Motor neuron (in vitro differentiated cells): ENCODE measurements around the gene ADGRL3. TPM values are rescaled to one million over a fixed set of nuclear protein-coding genes. Genes with fewer than 3 reads are reported as not detected.
"Not testable (repeated sequence)": the region's sequence is repeated elsewhere in the genome, so short reads cannot be mapped to it uniquely, and the experiment has no call there.

ENCODE experiments used
- ATAC-seq, 8 experiments: fragments of 200-7000 bp; cut with Tn5 transposase; replicated peaks in 6 of 8; 2 replicates each; pipeline ENCODE4 v1.8.0; 2021; ENCODE audit warnings: mild to moderate bottlenecking in 8 of 8, moderate library complexity in 8 of 8
- H3K27ac ChIP-seq, 2 donors: fragments of 250-450 bp; sonication (Bioruptor Pico); 2 replicates each; pipeline ENCODE4 v1.9.0; 2021; ENCODE audit warnings: antibody characterized with exemption in 2 of 2, mild to moderate bottlenecking in 2 of 2, moderate library complexity in 1 of 2
- H3K4me1 ChIP-seq, 2 donors: fragments of 250-450 bp; sonication (Bioruptor Pico); replicated peaks in 1 of 2; 2 replicates each; pipeline ENCODE4 v1.6.1; 2021; ENCODE audit warnings: antibody characterized with exemption in 2 of 2, mild to moderate bottlenecking in 2 of 2, moderate library complexity in 1 of 2
- H3K4me3 ChIP-seq, 5 donors: fragments of 250-450 bp; sonication (Bioruptor Pico); 2 replicates each; pipeline ENCODE4 v1.9.0; 2021; ENCODE audit warnings: antibody characterized with exemption in 5 of 5, mild to moderate bottlenecking in 5 of 5, moderate library complexity in 4 of 5
- WGBS, 10 experiments: fragments of 450-650 bp; shearing (Covaris generic); methylation state at CpG; one replicate each; pipeline ENCODE4 v1.0.0; 2022; 5-methylcytosine and 5-hydroxymethylcytosine counted together
- in situ Hi-C, 9 experiments: fragments of 400-800 bp; cut with MboI; loops; one replicate each; pipeline ENCODE4 v1.15.0; 2021; ENCODE audit warnings: low sequenced_read_pairs in 9 of 9, low pct_unique_long_range_greater_than_20kb in 2 of 9; ENCODE audit not compliant: unreplicated experiment in 9 of 9
- total RNA-seq, 8 experiments: library from RNA; unstranded; fragments of 300-600 nt; gene quantifications; 2 replicates each; pipeline versions ENCODE4 v1.2.3 to v1.2.4, GENCODE V29; 2022

The ADGRL3 gene
- total RNA-seq, 8 experiments from 2014 or later: 0.15 to 117 (median 70.8) TPM

- 0 to 55% (median 29%) methylated on average over 1 to 6 of the region's 6 CpGs; no CpG with 5 or more reads in 1 of the 10 experiments for WGBS, 10 experiments
- Histone ChIP-seq H3K4me3 (no peak overlapping the region), H3K4me1 (peaks cover 0 to 8% of the 10 kb centered on the region in 2 donors), H3K27ac (peak overlapping the region in 1 of 2 donors; percentile 22)
- ATAC-seq: peak in 5 of 8 experiments; percentile 48 to 61 (median 56)
- in situ Hi-C loops: no loop called here
Measured at GRCh38 chr4:61468024-61468720, 268.0 kb downstream of the ADGRL3 start.

DNA sequence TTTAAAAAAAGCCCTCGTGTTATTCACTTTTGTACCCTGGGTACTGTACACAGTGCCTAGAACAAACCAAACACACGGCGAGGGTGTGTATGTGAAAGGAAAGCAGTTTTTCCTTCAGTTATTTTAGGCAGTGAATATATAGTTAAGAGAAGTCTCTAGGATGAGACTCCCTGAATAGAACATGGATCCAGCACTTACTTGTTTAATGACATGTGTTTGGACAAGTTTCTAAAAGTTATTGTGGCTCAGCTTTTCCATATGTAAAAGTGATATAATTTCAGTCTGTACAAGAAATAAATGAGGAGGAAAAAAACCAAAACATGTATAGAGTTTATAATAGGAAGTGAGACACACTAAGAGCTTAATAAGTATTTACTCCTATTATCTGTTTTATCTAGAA lies 273.2 kb downstream of the ADGRL3 start:
- in situ Hi-C loops: no loop called here
- 0 to 100% (median 93%) methylated on average over 1 to 3 of the region's 3 CpGs; no CpG with 5 or more reads in 2 of the 10 experiments for WGBS, 10 experiments
- ATAC-seq: no peak

DNA sequence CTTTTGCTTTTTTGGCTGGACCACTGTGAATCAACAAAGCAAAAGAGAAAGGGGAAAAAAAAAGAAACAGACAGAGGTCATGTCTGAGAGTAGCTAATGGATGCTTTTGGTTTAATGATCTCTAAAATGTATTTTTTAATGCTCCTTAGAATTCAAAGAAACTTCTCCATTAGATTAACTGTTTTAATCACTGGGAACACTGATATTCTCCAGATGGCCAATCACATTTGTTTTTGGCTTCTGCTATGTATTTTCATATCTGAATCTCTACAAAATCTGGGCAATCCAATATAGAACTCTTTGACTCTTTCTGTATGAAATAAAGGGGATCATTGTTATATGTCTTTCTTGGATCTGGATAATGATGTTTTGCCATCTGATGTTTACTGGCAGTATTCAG lies 278.2 kb downstream of the ADGRL3 start:
- Histone ChIP-seq H3K4me1 (peaks cover 0 to 10% of the 10 kb centered on the region in 2 donors), H3K4me3 (no peak overlapping the region), H3K27ac (no peak overlapping the region)
- in situ Hi-C loops: no loop called here
- no peak for ATAC-seq

More for the DNA sequence above, 273.2 kb downstream of the ADGRL3 start:
- H3K27ac ChIP-seq: no peak overlapping the region
- H3K4me3 ChIP-seq: no peak overlapping the region
- peaks cover 3 to 10% of the 10 kb centered on the region in 2 donors for H3K4me1 ChIP-seq

DNA sequence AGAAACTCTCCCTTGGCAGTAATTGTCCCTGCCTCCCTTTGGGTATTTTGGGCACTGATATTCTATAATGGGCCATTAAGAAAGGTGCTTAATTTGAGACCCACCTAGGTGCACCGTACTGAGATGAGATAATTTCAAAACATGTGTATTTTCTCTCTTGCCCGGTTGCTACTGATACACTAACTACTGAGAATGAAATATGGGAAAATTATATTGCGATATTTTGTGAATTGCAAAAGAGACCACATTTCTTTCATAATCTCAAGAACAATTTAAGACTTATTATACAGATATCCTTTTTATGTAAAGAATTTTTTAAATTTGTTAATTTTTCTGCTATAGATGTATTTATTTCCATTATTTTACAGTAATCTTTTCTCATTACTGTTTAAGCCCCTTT lies 284.9 kb downstream of the ADGRL3 start:
- in situ Hi-C loops: no loop called here
- Histone ChIP-seq H3K4me1 (no peaks in the 10 kb centered on the region), H3K27ac (no peak overlapping the region), H3K4me3 (no peak overlapping the region)
- 20 to 100% (median 93%) methylated on average over 2 to 3 of the region's 3 CpGs; no CpG with 5 or more reads in 1 of the 10 experiments for WGBS, 10 experiments
- no peak for ATAC-seq

DNA sequence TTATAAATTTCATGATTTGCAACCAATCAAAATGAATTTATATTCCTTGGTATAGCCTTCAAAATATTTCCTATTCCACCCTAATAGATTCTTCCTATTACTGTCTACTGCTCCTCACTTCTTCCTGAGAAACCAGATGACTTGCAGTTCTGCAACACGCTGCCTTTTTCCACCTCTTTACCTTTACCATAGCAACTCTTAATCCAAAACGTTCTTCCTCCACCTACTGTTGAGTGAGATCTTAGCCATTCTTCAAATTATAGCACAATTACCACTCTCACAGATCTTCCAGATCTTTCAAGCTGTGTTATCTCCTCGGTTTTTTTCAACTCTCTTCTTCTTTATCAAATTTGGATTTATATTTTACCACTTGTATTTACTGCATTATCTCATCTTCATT lies 289.8 kb downstream of the ADGRL3 start:
- WGBS, 10 experiments: 0 to 80% (median 30%) methylated on average over 1 to 3 of the region's 3 CpGs
- Histone ChIP-seq H3K4me3 (no peak overlapping the region), H3K27ac (no peak overlapping the region), H3K4me1 (no peaks in the 10 kb centered on the region)
- ATAC-seq: no peak
- in situ Hi-C loops: no loop called here

DNA sequence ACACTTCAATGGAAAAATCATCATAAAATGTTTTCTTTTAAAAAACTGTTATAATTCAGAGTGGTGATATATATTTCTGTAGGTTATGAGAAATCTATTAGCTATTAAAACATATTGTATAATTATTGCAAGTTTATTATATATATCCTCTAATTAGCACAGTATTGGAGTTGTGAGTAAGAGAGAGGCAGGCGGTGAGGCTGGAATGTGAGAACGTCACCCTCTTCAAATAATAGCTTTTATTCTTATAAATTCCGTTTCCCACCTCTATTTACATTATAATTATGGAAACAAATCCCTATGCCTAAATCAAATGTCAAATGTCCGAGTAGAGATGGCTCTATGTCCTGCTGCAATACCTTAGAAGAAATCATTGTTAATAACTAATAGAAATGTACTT lies 292.9 kb downstream of the ADGRL3 start:
- 22 to 94% (median 60%) methylated on average over 1 to 4 of the region's 4 CpGs; no CpG with 5 or more reads in 1 of the 10 experiments for WGBS, 10 experiments
- no peak for ATAC-seq
- in situ Hi-C loops: no loop called here
- Histone ChIP-seq H3K27ac (no peak overlapping the region), H3K4me1 (no peaks in the 10 kb centered on the region), H3K4me3 (no peak overlapping the region)

DNA sequence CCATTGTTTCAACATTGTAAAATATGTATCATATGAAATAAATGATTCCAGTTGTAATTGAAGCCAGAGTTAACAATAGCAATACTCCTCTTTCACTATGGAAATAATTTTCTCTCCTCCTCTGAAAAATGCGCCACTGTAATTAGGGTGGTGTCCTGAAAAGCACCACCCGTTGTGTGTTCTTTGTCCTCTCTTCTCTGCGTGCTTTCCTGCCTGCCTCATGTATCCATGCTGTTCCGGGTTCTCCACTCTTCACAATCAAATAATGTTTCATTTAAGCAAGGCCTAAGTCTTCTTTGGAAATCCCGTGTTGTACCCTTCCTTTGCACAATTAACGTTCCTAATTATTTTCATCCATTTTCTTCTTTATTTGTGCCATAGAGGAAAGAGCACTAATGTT lies 293.3 kb downstream of the ADGRL3 start:
- 5 to 68% (median 34%) methylated on average over 1 to 6 of the region's 6 CpGs for WGBS, 10 experiments
- peak in 1 of 8 experiments; percentile 40 for ATAC-seq
- in situ Hi-C loops: no loop called here
- Histone ChIP-seq H3K27ac (no peak overlapping the region), H3K4me1 (no peaks in the 10 kb centered on the region), H3K4me3 (no peak overlapping the region)

DNA sequence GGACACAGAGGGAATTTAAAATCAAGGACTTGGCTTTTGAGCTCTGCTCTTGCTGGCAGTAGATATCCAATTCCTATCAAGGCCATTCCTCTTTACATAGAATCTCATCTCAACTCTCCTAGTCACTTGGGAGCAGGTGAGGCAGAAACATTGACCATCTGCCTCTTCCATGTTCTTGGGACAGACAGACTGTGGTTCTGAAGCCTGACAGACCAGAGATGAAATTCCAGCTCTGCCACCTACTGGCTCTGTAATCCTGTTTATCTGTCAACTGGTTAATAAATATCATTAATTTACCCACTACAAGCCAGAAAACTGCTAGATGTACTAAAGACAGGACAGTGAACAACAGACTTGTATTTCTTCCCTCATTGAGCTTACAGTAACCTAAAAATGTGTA lies 300.8 kb downstream of the ADGRL3 start:
- Histone ChIP-seq H3K4me1 (peaks cover 0 to 7% of the 10 kb centered on the region in 2 donors), H3K4me3 (no peak overlapping the region), H3K27ac (no peak overlapping the region)
- ATAC-seq: no peak
- in situ Hi-C loops: no loop called here

GRCh38 chr4:61501812-61502211 lies 301.7 kb downstream of the ADGRL3 start:
- ATAC-seq: no peak
- in situ Hi-C loops: no loop called here
- Histone ChIP-seq H3K4me1 (peaks cover under 1 to 7% of the 10 kb centered on the region in 2 donors), H3K4me3 (no peak overlapping the region), H3K27ac (no peak overlapping the region)
- 0 to 100% (median 60%) methylated on average over 1 of the region's 1 CpG; no CpG with 5 or more reads in 3 of the 10 experiments for WGBS, 10 experiments

- ATAC-seq: peak in 2 of 8 experiments; percentile 31 to 59
- in situ Hi-C loops: no loop called here
- 0 to 77% (median 58%) methylated on average over 1 to 2 of the region's 2 CpGs; no CpG with 5 or more reads in 1 of the 10 experiments for WGBS, 10 experiments
- no peak overlapping the region for H3K27ac ChIP-seq
- no peak overlapping the region for H3K4me3 ChIP-seq
- H3K4me1 ChIP-seq: peaks cover 7 to 9% of the 10 kb centered on the region in 2 donors
Measured at GRCh38 chr4:61505773-61506685, 305.9 kb downstream of the ADGRL3 start.

DNA sequence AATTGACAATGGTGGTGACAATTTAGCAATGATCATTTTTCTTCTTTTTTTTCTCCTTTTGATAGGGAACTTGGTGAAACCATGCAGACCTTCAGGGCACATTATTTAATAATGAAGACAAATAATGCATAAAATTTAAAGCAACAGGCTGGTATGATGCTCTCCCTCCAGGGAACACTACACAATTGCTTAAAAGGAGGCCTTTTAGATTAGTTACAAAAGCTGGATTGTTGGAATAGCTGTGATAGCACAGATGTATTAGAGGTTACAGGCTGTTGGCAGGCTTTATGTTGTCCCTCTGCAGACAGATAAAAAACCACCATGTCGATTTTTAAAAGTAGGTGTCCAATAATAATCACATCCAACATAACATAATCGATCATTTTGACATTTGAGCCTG lies 307.0 kb downstream of the ADGRL3 start:
- Histone ChIP-seq H3K27ac (no peak overlapping the region), H3K4me1 (peaks cover 5 to 9% of the 10 kb centered on the region in 2 donors), H3K4me3 (no peak overlapping the region)
- peak in 5 of 8 experiments; percentile 23 to 51 (median 38) for ATAC-seq
- 0 to 100% (median 29%) methylated on average over 1 to 2 of the region's 2 CpGs; no CpG with 5 or more reads in 3 of the 10 experiments for WGBS, 10 experiments
- in situ Hi-C loops: no loop called here

DNA sequence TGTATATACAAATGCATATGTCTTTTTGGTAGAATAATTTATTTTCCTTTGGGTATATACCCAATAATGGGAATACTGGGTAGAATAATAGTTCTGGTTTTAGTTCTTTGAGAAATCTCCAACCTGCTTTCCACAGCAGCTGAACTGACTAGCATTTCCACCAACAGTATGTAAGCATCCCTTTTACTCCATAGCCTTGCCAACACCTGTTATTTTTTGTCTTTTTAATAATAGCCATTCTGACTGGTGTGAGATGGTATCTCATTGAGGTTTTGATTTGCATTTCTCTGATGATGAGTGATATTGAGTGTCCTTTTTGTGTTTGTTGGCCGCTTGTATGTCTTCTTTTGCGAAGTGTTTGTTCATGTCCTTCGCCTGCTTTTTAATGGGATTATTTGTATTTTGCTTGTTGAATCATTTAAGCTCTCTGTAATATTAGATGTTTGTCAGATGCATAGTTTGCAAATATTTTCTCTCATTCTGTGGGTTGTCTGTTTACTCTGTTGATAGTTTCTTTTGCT lies 309.7 kb downstream of the ADGRL3 start:
- H3K4me3 ChIP-seq, ATAC-seq, in situ Hi-C loops, H3K4me1 ChIP-seq, H3K27ac ChIP-seq: not testable (repeated sequence)
- WGBS, 10 experiments: 61 to 100% (median 98%) methylated on average over 1 to 3 of the region's 3 CpGs
